GM18502 (cell line): ENCODE data around the gene ALG5.

Source experiments
- ATAC-seq: cut with Tn5 transposase; IDR thresholded peaks from one replicate; pipeline ENCODE4 v1.9.1; 2021; ENCODE audit warnings: mild to moderate bottlenecking; ENCODE audit not compliant: unreplicated experiment, poor library complexity

ALG5 gene

DNA sequence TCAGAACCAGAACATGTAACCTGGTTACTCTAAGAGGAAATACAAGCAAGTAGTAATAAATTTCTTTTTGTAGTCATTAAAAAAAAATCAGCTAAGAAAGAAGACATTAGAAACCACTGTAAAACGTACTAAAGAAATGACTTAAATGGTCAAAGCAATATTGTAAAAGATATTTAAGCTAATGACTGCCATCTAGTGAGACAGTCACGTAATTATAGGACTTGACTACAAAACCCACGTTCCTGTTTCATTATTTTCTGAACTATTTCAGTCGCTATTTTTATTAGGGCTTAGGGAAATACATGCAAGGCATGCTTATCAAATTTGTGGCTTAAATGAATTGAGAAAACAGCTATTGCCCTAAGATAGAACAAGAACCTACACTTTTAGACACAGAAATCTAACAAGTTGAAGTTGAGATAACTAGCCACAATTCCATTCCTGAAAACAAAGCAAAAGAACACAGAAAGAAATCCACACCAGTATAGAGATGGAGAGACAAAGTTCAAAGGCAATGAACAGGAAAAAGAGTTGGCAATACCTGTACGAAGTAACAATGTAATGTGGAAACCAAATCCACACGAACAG is 17.9 kb downstream of the ALG5 start:
- ATAC-seq, result no peak

DNA sequence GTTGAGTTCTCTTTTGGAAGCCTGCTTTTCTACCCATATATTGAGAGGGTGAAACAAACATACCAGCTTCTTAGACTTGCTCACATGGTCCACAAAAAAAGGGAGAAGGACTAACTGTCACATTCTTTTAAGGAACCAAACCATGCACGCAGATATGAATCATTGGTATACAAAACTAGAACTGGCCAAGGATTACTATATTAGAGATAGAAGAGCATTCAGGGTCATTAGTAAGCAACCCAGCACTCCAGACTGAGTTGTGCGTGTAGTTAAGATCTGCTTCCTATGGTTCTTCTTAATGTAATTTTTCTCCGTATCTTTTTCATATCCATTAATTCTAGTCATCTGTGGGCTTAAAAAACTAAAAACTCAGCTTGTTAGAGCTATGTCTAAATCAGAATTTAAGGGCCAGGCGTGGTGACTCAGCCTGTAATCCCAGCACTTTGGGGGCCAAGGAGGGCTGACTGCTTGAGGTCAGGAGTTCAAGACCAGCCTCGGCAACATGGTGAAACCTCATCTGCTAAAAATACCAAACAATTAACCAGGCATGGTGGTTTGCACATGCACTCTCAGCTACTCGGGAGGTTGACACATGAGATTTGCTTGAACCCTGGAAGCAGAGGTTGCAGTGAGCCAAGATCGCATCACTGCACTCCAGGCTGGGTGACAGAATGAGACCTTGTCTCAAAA is 19.6 kb downstream of the ALG5 start:
- ATAC-seq, result no peak

DNA sequence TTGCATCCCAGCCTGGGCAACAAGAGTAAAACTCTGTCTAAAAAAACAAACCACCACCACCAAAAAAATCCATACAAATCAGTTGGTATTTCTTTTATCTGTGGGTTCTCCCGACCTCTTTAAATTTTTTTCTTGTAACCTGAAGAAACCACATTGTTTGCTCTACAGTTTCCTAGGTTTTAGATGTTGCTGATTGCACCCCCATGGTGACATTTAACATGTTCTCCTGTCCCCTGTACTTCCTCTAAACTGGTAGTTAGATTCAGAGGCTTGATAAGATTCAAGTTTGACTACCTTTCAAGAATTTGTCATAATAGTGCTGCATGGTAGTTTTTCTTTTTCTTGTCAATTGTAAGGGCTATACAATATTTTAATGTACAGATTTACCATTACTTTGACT is 24.0 kb downstream of the ALG5 start:
- ATAC-seq, result no peak

DNA sequence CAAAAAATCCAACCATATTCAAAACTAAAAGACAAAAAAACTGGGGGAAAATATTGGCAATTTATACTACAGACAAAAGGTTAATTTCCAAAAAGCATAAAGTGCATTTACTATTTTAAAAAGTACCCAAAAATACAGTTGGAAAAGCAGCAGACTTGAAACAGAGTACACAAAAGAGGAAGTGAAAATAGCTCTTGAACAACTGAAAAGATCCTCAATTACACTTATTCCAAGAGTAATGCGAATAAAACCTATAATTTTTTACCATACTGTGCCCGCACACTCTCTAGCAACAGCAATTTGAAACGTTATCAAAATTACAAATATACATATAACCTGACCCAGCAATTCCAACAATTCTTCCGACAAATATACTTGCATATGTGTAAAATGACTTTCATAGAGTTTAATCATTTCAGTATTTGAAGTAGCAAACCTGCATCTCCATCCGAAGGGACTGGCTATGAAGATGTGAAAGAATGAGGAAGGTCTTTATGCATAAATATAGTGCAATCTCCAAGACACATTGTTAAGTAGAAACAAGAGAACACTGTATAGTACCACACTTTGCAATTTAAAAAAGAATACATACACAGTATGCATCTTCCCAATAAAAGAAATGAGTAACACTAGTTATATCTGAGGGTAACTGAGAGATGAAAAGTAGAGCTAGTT is 25.4 kb downstream of the ALG5 start:
- ATAC-seq, result peak; percentile 77

DNA sequence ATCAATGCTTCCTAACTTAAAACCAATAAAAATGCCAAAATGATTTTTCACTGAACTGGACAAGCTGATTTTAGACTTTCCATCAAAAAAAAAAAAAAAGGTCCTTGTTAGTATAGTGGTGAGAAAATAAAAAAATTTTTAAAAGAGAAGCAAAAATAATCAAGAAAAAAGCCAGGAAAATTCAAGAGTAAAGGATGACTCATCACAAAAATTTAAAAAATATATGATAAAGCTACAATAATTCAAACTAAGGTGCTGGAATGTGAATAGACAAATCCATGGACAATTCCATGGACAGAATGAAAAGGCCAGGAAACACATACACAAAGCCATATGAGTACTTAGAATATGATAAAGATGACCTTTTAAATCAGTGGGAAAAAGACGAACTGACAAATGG is 26.1 kb downstream of the ALG5 start:
- no peak for ATAC-seq

DNA sequence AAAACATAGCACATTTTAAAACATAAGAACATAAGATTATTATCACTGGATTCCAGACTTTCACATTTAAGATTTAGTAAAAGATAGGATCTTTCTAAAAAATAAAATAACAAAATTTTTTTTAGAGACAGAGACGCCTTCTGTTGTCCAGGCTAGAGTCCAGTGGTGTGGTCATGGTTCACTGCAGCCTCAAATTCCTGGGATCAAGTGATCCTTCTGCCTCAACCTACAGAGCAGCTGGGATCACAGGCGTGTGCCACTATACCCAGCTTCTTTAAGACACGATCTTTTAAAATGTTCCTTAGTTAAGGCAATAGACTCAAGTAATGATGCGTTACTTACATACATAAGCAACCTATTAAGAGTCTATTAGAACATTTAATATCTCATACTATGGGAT is 32.7 kb downstream of the ALG5 start:
- no peak for ATAC-seq

DNA sequence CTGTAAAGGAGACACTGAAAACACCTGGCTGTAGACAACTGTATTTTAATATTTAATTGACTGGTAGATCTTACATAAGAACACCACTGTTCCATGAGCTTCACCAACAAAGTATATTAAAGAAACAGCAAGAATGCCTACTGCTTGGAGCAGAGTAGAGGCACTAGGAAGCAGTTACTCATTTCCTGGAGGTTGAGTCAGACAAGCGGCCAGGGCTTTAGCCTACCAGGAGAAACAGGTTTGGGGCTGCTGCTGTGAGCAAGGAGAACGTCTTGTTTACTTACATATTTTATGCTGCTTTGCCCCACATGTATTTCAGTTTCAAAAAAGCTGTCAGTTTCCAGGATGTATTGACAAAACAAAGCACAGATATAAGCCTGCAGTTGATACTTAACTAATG is 33.4 kb downstream of the ALG5 start:
- no peak for ATAC-seq

DNA sequence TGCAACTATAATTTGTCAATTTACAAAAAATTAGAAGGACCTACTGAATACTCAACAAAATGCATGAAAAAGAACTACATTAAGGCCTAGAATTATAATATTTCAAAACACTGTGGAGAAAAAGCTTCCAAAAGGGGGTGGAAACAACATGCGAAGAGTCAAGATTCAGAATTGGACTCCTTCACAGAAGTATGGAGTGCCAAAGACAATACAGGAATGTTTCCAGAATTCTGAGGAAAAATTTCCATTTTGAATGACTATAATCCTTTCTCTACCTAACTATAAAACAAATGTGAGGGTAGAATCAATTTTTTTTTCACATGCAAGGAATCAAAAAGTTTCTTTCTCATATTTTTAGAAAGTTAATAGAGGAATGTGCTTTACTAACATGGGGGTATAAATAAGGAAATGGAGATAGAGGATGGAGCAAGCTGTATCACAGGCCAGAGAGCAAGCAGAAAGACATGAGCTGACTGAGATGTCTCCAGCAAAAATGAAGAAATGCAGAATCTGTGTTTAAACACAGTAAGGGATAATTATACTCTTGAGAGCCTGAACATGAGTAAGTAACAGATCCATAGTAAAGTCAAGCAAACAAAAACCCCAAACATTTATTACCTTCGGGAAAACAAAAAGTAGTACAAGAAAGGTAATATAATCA is 39.6 kb downstream of the ALG5 start:
- ATAC-seq, result no peak

DNA sequence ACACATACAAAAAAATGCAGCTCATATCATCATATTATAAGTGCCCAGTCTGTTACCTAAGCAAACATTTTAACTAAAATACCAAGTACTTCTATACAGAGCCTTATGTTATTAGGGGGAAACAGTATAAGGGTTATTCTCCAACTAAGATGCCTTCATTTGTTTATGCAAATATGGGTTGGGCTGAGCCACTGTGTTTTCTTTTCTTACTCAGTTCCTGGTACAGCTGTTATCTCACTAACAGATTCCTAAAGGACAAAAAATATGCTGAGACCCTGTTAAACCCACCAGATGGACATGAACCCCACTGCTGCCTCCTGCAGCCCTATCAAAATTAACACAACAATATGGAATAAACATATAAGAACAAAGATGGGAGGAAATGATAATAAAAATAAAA is 44.6 kb downstream of the ALG5 start:
- ATAC-seq, result no peak

DNA sequence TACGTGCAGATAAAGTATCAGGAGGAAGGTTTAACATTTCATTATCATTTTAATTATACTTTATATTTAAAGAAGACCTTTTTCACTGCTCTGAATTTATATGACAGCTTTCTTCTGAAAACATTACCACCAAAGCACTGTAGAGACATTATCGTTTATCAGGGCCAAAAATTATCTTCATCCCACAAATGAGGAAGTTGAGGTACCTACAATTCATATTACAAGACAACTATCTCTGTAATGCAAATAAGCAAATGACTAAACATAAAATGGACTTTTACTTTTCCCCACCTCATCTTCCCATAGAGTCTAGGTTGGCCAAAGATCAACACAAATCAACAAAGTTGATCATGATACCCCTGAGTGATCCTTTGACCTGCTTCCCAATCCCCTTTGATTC is 48.2 kb downstream of the ALG5 start:
- ATAC-seq, result no peak

DNA sequence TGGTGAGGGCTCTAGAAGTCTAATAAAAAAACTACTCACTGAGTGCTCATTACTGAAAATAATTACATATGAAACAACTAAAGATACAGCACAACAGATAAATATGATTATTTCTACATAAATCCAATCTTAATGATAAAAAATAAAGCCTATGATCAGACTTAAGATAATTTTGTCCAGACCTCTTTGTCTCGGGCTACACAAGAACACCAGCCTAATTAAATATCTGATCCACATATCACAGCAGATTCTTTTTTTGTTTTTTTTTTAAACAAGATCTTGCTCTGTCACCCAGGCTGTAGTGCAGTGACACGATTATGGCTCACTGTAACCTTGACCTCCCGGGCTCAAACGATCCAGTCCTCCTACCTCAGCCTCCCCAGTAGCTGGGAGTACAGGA is 48.8 kb downstream of the ALG5 start:
- ATAC-seq, result no peak

DNA sequence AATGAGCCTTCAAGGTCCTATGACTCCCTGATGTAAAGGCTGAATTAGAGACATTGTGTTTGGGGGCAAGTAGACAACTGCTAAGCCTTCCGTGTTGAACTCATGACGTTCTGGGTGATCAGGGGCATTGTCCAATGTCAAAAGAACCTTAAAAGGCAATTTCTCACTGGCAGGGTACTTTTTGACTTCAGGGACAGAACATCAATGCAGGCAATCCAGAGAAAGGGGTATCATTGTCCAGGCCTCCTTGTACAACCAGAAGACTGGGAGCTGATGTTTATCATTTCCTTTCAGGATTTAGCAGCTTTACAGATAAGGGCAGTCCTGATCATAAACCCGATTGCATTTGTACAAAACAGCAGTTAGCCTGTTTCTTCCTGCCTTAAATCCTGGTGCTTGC is 54.1 kb downstream of the ALG5 start:
- no peak for ATAC-seq

DNA sequence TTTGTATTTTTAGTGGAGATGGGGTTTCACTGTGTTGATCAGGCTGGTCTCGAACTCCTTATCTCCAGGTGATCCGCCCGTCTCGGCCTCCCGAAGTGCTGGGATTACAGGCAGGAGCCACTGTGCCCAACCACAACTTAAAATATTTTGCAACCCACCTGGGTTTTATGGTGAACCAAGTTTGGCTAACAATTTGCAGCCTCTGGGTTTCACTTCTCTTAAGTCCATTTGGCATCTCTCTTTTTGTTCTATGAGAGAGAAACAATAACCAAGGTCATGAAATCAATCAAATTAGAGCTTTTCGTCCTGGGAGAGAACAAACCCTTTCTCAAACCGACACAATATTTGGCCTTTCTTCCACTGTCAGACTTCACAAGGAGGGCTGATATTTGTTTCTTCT is 73.5 kb downstream of the ALG5 start:
- ATAC-seq, result no peak

DNA sequence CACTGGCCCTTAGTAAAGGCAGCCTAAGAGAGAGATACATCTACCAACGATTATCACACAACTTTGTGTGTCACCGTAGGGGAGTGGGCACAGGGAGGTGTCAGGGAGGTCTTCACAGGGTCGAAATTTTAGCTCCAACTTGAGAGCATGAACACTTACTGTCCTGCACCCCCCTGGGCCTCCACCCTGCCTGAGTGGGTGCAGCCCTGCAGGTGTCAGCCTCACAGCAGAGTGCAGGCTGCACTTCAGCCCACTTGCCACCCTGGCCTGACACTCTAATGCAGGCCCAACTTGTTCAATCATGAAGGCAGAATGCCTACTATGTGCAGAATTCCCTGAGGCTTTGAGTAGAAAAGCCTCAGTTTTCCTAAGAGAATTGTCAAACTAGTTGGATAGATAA is 75.1 kb downstream of the ALG5 start:
- ATAC-seq, result no peak

DNA sequence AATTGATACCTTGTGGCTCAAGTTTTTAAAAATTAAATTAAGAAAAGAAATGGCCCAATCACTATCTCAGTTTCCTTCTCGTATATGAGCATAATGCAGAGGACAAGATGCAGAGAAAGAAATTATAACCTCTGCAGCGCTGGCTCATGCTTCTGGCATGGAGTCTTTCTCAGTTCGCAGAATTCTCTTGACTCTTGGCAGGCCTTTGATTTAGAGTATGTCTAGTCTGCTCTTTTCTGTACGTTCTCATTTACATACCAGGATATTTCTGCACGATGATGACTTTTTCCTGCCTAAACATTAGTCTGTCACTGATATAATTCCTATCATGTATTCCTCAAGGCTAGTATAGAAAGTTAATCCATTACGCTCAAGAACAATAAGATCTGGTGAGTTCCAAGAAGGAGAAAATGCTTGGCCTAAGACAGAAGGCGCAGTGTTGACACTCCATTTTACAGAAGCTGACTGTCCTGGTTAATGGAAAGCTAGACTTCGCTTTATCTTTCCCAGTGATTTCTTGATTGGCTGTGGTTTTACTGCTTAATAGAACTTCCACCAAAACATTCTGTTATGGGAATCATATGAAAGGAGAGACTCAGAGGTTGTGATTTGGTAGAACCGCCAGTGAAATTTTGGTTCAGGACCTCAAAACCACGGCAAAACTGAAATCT is 77.4 kb downstream of the ALG5 start:
- no peak for ATAC-seq

DNA sequence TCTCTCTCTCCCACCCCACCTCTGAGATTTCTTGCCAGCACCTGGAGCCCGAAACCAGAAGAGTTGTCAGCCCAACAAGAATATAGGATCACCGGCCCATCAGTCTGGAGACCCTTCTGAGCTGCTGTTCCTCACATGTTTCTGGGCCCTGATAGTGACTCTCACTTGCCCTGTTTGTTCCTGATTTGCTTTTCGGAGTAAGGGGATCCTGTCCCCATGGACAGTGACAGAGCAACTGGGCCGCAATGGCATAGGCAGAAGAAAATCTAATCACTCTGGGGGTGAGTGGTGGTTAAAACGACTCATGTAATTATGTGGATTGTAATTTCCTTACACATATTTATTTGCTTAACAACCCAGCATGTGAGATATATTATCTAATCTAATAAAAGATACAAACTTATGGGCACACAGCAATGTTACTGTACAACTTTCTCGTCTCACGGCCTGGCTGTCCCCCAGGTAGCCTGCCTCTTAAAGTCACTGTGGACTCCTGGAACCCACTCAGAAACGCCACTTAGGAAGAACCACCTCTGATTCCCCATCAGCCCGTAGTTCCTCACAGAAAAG is 78.4 kb downstream of the ALG5 start:
- no peak for ATAC-seq

DNA sequence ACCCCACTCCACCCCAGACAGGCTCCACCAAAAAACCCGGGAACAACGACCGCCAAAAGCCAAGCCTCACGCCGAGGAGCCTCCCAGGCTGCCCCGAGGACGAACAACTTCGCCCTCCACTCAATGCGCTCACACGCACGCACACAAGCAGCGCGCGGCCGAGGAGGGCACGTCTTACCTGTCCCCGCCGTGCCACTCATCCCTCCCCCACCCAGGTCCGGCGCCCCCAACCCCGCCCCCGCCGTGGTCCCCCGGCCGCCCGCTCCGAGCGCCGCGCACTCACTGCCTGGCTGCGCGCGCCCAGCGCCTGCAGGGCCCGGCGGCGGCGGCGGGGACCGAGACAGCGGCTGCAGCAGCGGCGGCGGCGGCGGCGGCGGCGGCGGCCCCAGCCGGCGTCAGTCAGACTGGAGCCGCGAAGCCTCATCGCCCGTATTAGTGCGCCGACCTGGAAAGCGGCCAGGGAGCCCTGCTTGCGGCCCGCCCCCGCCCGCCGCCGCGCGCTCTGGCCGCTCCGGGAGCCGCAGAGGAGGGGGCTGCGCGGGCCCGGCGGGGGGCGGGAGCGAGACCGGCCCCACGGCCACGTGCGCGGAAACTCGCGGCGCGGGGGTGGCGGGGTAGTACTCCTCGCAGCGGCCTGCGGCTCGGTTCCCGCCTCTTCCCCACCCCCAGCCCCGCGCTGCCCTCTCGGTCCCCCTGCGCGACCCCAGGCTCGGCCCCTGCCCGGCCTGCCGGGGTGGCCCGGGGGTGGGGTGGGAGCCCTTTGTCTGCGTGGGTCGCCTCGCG is 79.1 kb downstream of the ALG5 start, which contains the start of gene SMAD9:
TSS of gene SMAD9 (minus strand) at position 406 of the 783 bp plus-strand sequence. CDS start 40,549 bp downstream, outside the sequence.
- ATAC-seq, result peak; percentile 87

DNA sequence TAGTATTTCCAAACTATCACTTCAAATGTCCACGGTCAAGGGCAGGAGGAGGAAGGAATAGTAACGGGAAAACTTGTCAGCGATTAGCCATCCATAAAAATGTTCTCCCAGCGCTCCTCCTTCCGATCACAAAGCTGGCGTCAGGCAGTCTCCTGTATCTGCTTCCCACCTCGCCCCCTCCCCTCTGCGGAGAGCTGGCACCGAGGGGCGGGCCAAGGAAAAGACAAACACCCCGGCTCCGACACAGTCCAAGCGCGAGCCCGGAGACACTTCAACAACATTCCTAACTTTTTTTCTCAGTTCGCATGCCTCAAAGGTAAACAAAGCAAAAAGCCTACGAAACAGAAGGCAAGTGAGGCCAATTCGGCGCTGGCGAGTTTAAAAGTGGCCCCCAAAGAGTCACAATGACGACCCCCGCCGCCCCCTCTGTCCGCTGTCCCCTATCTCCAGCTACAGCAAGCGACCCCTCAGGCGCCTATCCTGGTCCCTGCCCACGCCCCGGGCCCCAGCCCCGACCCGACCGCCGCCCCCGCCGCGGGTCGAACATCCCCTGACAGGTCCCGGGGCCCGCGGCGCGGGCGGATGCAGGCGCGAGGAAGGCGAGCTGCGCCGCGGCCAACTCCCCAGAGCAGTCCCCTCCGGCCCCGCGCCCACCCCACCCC is 79.8 kb downstream of the ALG5 start:
- ATAC-seq, result peak; percentile 25
